Neural cell (in vitro differentiated cells): ENCODE data around the gene TMOD3.

Experiments used
- CTCF ChIP-seq: fragments of 450-650 bp; IDR thresholded peaks from 2 replicates; pipeline ENCODE4 v1.5.1; 2014; ENCODE audit warnings: antibody characterized with exemption, mild to moderate bottlenecking, moderate library complexity; ENCODE audit not compliant: poor library complexity, severe bottlenecking
- POLR2AphosphoS5 ChIP-seq: IDR thresholded peaks from 2 replicates; pipeline ENCODE4 v1.6.1; 2012

- TF ChIP-seq POLR2AphosphoS5 = no peak
- TF ChIP-seq CTCF = no peak
Observed at GRCh38 chr15:51924156-51925068, 95.0 kb downstream of the TMOD3 start.
